Measurements from ENCODE around the gene EVL.
"Not testable (repeated sequence)": the region's sequence is repeated elsewhere in the genome, so short reads cannot be mapped to it uniquely, and the experiment has no call there.

The EVL gene

DNA sequence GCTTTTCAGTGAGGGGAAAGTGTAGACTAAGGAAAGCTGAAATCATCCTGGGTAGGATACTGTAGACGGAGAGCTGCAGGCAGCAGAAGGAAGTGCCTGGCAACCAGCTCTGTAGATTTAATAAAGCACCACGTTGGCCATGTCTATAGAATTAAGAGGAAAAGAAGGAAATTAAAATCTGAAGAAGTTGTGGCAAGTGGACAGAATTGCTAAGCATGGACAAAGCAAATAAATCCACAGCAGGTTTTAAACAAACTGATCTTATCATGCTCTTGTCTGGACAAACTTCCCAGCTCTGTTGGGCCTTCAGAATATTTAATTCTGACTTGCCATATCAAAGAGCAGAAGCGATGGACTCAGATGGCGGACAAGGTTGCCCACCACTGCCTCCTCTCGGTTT, 27.2 kb upstream of the EVL start:
- DNase-seq (ENCODE audit: low read depth in 1 of 2, low spot score in 1 of 2), result no peak

DNA sequence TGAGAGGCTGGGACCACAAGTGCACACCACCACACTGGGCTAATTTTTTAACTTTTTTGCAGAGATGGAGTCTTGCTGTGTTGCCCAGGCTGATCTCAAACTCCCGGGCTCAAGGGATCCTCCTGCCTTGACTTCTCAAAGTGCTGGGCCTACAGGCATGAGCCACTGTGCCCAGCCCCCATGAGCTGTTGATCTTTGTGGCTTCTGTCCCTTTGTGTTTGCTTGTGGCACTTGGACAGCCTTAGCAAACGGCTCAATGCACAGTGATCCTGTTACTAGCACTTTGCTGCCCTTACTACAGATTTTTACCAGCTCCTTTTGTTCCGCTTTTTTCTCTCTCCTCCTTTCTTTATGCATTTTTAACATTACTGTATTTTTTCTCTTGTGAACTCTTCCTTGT, 25.3 kb upstream of the EVL start:
- DNase-seq (ENCODE audit: low read depth in 1 of 2, low spot score in 1 of 2), result no peak

DNA sequence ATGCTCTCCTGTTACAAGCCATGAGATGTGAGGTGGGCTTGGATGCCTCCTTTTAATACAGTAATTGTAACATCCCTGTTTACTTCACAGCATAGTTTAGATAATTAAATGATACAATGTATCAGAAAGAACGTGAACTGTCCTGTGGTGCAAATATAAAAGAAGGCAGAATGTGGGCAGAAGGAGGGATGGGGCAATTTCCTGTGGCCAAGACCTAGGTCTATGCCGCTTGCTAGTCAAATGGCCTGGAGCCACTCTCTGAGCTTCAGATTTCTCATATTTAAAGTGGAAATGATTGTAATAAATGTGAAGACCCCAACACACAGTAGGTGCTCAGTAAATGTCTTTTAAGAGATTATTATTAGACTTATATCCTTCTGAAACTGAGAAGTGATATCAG, 24.0 kb upstream of the EVL start:
- DNase-seq (ENCODE audit: low read depth in 1 of 2, low spot score in 1 of 2), result no peak

DNA sequence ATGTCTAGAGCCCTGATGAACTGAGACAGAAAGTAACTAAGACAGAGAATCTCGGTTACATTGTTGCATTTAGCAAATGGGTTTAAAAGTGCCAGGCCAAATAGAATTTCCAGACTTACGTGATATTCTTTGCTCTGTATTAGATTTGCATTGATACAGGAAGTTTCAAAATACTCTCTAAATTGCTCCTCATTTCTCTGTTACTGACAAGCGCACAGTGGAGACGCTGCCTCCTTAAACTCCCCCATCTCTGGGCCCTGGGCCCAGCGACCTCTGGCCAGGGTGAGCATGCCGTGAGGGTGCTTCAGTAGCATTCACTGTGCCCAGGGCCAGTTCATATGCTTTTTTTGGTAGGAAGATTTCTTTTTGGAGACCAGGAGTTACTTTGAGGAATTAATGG, 22.9 kb upstream of the EVL start:
- DNase-seq (ENCODE audit: low read depth in 1 of 2, low spot score in 1 of 2), result no peak

DNA sequence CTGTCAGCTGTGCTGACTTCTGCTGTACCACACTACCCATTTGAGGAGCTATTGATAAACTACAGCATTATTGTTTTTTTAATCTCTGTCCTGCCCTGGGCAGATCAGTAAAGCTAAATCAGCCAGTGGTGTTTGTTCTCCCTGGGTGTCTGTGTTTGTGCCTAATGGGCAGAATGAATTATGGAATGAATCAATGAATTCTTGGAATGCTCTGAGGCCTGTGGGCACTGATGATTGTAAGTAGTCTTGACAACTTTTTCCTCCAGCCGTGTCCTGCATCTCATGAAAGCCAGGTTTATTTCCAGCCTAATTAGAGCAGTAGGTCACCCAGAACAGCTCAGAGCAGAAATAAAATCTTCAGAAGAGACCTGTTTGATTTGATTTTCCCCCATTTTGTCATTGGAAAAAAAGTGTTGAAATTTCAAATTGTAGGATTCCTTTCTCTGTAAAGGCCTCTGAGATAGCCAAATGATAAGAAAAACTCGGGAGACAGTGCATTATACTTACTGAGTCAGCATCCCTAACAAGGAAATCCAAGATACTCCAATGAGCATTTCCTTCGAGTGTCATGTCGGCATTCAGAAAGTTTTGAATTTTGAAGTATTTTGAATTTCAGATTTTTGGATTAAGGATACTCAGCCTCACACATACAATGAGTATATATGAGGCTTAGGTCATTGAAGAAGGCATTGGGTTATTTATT, 19.4 kb upstream of the EVL start:
- no peak for DNase-seq (ENCODE audit: low read depth in 1 of 2, low spot score in 1 of 2)

DNA sequence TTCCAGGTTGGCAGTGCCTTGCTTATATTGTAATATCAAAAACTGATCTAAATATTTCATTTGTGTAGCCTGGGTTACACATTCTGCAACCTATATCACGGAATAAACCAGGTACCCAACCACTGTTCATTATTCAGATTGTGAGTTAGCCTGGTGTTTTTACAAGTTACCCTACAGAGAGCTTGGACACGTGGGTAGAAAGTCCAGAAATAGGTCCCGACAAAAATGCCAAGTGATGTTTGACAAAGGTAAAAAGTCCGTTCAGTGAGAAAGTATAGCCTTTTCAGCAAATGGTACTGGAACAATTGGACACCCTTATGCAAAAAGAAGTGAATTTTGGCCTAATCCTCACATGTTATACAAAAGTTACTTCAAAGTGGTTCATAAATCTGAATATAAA, 17.6 kb upstream of the EVL start:
- DNase-seq (ENCODE audit: low read depth in 1 of 2, low spot score in 1 of 2), result no peak

DNA sequence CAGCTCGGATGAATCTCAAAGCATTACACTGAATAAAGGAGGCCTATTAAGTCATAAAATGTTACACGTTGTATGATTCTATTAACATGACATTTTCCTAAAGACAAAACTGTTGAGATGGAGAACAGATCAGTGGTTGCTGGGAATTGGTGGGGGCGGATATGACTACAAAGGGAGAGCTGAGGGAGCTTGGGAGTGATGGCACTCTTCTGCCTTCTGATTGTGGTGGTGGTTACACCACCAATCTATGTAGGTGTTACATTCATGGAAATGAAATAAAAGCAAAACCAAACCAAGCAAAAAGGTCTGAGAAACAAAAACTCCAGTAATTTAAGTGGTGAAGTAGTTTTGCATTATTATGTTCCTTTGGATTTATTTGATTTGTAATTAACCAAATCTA, 16.4 kb upstream of the EVL start:
- no peak for DNase-seq (ENCODE audit: low read depth in 1 of 2, low spot score in 1 of 2)

DNA sequence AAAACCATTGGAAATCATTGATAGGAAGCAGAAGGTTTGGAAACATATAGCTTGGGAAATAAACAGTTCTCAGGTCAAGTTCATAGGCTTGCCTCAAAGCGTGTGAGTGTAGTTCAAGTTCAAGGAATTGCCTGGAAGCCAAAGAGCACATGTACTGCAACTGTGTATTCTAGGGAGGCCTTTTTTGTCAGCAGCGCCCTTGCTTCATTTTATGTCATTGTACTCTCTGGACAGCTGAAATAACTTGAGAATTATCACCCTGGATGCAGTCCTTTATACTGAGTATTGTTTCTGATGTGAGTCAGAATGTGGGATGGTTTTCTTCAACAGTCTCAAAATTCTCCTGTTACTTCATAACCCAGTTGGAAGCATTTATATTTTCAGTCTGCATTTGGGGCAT, 16.0 kb upstream of the EVL start:
- no peak for DNase-seq (ENCODE audit: low read depth in 1 of 2, low spot score in 1 of 2)

GRCh38 chr14:100051103-100051502, 14.1 kb upstream of the EVL start:
- no peak for DNase-seq (ENCODE audit: low read depth in 1 of 2, low spot score in 1 of 2)

DNA sequence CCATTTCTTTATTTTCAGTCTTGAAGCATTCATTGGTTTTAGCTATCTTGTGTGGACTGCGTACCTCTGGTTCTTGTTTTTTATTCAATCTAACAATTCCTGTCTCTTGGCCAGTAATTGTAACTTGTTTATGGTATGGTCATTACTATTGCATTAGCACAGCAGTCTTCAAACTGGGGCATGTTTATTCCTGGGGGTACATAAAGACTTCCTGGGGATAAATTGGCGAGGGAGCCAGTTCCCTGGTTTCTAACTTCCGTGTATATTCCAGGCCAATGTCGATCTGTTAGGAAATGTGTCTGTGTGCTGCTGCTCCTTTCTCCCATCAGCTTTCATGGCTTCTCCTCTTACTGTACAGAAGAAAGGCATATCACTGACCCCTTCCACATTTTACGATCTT, 13.7 kb upstream of the EVL start:
- no peak for DNase-seq (ENCODE audit: low read depth in 1 of 2, low spot score in 1 of 2)

DNA sequence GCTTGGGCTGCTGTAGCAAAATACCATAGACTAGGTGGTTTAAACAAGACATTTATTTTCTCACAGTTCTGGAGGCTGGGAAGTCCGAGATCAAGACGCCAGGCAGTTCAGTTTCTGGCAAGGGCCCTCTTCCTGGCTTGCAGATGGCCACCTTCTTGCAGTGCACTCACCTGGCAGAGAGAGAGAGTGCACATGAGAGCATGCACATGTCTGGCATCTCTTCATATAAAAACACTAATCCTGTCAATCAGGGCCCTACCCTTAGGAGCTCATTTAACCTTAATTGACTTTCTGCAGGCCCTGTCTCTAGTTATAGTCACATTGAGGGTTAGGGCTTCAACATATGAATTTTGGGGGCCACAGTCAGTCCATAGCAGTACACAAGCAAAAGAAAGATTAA, 12.4 kb upstream of the EVL start:
- no peak for DNase-seq (ENCODE audit: low read depth in 1 of 2, low spot score in 1 of 2)

DNA sequence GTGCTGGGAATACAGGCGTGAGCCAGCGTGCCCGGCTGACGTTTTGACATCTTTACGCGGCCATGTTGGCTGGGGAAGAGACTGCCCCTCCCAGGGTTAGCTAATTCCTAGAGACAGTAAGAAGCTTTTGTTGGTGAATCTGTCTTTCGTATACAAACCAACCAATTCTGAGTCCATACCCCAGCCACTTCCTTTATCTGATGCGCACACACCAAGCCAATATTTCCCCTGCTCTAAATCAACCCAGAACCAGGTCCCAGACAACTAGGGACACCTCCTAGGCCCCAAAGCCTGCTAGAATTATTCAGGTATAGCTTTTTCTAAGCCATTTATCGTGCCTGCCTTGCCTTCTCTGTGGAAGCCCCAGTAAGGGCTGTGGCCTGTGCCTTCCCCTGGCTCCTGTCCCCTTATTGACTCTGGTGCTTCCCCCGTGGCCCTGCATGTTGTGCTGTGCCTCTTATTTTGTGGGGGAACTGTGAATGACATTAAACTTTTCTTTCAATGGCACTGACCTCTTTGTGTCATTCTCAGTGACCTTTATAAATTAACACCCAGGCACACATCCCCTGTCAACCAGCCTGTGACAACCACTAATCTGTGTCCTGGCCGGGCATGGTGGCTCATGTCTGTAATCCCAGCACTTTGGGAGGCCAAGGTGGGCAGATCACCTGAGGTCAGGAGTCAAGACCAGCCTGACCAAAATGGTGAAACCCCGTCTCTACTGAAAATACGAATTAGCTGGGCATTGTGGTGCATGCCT, 10.7 kb upstream of the EVL start:
- DNase-seq (ENCODE audit: low read depth in 1 of 2, low spot score in 1 of 2), result no peak

GRCh38 chr14:100056431-100056830, 8.8 kb upstream of the EVL start:
- DNase-seq (ENCODE audit: low read depth in 1 of 2, low spot score in 1 of 2), result no peak

GRCh38 chr14:100056964-100057795, 8.0 kb upstream of the EVL start:
- DNase-seq (ENCODE audit: low read depth in 1 of 2, low spot score in 1 of 2), result no peak

DNA sequence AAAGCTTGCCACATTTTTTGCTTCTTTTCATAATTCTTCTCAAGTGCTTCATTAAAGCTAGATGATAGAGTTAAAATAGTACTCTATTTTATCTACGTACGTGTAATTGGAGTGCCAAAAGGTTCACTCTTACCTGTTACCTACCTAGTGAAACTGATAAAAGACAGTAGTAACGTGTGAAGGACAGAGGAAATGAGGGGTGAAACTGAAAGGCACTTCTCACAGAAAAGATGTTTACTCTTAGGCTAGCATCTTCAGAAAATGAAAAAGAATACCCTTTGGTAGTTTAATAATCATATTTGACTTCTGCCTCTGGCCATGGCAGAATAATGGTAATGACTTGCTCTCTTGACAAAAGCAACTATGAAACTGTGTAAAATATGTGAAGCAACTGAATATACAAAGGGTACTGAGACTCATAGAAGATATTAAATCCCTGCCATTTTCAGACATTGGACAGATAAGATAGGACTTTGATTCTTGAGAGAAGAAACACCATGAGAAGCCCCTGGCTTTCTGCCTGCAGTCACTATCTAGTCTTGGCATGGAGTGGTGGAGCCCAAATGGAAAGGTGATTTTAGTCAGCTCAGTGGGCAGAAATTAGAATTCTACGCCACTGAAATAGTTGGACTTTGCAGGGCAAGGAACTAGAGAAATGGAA, 6.3 kb upstream of the EVL start:
- no peak for DNase-seq (ENCODE audit: low read depth in 1 of 2, low spot score in 1 of 2)

DNA sequence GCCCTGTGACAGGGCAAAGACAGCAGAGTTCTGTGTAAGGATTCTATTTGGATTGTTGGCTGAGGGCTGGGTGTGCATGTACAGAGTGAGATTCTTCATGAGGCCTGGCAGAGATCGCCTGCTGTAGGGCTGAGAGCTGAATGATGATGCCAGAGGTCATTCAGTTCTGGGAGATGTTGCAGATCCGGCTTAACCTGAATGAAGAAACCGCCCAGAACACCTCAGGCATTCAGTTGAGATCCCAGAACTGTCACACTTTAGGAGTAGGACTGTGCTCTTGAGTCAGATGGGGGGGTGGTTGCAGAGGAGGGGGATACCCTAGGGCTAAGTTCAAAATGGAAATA, 5.8 kb upstream of the EVL start:
- no peak for DNase-seq (ENCODE audit: low read depth in 1 of 2, low spot score in 1 of 2)

DNA sequence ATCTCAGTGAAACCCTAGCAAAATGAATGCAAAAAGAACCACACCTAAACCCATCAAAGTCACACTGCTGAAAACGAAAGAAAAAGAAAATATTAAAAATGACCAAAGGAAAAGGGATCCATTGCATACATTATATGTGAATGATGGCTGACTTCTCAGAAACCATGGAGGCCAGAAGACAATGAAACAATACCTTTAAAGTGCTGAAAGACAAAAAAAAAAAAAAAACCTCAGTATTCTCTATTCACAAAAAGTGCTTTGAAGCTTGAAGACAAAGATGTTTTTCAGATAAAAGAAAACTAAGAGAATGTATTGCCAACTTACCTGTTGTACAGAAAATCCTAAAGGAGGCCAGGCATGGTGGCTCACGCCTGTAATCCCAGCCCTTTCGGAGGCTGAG, 4.5 kb upstream of the EVL start:
- DNase-seq (ENCODE audit: low read depth in 1 of 2, low spot score in 1 of 2), result no peak

DNA sequence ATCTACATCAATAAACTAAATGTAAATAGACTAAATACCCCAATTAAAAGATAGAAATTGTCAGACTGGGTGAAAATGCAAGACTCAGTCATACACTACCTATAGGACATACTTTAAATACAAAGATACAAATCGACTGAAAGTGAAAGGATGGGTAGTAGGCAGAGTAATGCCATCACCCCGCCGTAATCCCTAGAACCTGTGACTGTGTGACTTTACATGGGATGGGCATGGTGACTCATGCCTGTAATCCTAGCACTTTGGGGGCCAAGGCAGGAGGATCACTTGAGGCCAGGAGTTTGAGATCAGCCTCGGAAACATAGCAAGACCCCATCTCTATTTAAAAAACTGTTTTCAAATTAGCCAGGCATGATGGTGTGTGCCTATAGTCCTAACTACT, 2.6 kb upstream of the EVL start:
- DNase-seq (ENCODE audit: low read depth in 1 of 2, low spot score in 1 of 2), result no peak

DNA sequence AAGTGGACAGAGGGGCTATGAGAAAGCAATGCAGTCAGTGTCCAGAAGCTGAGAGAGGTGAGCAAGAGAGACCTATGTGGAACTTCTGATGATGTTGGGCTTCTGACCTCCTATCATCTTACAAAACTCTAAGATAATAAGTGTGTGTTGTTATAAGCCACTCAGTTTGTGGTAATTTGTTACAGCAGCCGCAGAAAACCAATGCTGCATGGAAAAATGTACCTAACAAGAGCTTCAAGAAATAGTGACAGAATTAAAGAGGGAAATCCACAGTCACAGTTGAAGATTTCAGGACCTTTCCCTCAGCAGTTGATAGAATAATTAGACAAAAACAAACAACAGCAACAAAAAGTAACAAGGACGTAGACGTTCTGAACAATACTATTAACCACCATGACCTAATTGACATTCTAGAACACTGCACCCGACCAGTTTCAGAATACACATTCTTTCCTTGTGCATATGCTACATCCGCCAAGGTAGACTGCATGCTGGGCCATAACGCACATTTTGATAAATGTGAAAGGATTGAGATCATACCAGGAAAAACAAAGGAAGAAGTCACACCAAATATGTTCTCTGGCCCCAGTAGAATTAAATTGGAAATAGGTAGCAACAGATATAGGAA, 1.8 kb upstream of the EVL start:
- DNase-seq (ENCODE audit: low read depth in 1 of 2, low spot score in 1 of 2), result no peak

- DNase-seq (ENCODE audit: low read depth in 1 of 2, low spot score in 1 of 2), result not testable (repeated sequence)
Observed at GRCh38 chr14:100064335-100065092, 708 bp upstream of the EVL start.

Data from stimulated activated CD4-positive, alpha-beta T cell treated with anti-CD3 and anti-CD28 coated beads, Interleukin-15, amount 100 ng/mL, for 1 hour (primary cell).